Brain pericyte (primary cell): ENCODE data around the gene ATXN2.

Experiments used
- DNase-seq: peaks from one replicate; pipeline ENCODE4 v3.0.0-alpha.2; 2012; ENCODE audit warnings: low read depth, low spot score

The ATXN2 gene

GRCh38 chr12:111453071-111453989 is 145.8 kb downstream of the ATXN2 start:
- no peak for DNase-seq

GRCh38 chr12:111451649-111452129 is 147.4 kb downstream of the ATXN2 start:
- DNase-seq, result no peak

GRCh38 chr12:111451232-111451631 is 147.9 kb downstream of the ATXN2 start:
- DNase-seq, result no peak

GRCh38 chr12:111450676-111451075 is 148.4 kb downstream of the ATXN2 start:
- no peak for DNase-seq

- DNase-seq, result no peak
Observed at GRCh38 chr12:111448846-111449790, 150.0 kb downstream of the ATXN2 start.

- no peak for DNase-seq
Observed at GRCh38 chr12:111448266-111448830, 150.8 kb downstream of the ATXN2 start.

- no peak for DNase-seq
Observed at GRCh38 chr12:111447571-111448265, 151.4 kb downstream of the ATXN2 start.

GRCh38 chr12:111446631-111447570 is 152.2 kb downstream of the ATXN2 start:
- no peak for DNase-seq

GRCh38 chr12:111445726-111446581 is 153.2 kb downstream of the ATXN2 start:
- no peak for DNase-seq

- no peak for DNase-seq
Observed at GRCh38 chr12:111444925-111445725, 154.0 kb downstream of the ATXN2 start.

- DNase-seq, result no peak
Observed at GRCh38 chr12:111444314-111444924, 154.7 kb downstream of the ATXN2 start.

- no peak for DNase-seq
Observed at GRCh38 chr12:111443586-111443985, 155.5 kb downstream of the ATXN2 start.

- no peak for DNase-seq
Observed at GRCh38 chr12:111443086-111443485, 156.0 kb downstream of the ATXN2 start.

GRCh38 chr12:111442301-111443045 is 156.6 kb downstream of the ATXN2 start:
- no peak for DNase-seq

- no peak for DNase-seq
Observed at GRCh38 chr12:111441107-111441928, 157.8 kb downstream of the ATXN2 start.

GRCh38 chr12:111440631-111441030 is 158.5 kb downstream of the ATXN2 start:
- DNase-seq, result no peak
